GM23338 (cell line): ENCODE measurements around the gene XYLT1.

ENCODE experiments used
- CREB1 ChIP-seq: fragments of 250-450 bp; sonication (Bioruptor Pico); IDR thresholded peaks from 2 replicates; pipeline ENCODE4 v1.5.0; 2020; ENCODE audit warnings: low read depth, mild to moderate bottlenecking, moderate library complexity
- CTCF ChIP-seq, 2 experiments: fragments of 200-600 bp in 1 of 2; sonication (generic) in 1 of 2; conservative IDR thresholded peaks; 2 replicates each; pipeline versions ENCODE4 v1.5.1 to v1.6.1; 2016 to 2017; ENCODE audit warnings: antibody characterized with exemption in 2 of 2, low read depth in 2 of 2, mild to moderate bottlenecking in 2 of 2, moderate library complexity in 1 of 2
- ETS1 ChIP-seq: IDR thresholded peaks from 2 replicates; pipeline ENCODE4 v1.6.1; 2016; ENCODE audit warnings: antibody characterized with exemption
- EZH2 ChIP-seq: fragments of 200-600 bp; sonication (generic); IDR thresholded peaks from one replicate; pipeline ENCODE4 v1.8.0; 2017; ENCODE audit warnings: antibody characterized with exemption, mild to moderate bottlenecking, low read depth; ENCODE audit not compliant: unreplicated experiment
- EZH2phosphoT487 ChIP-seq: fragments of 200-600 bp; sonication (generic); IDR thresholded peaks from one replicate; pipeline ENCODE4 v1.8.1; 2018; ENCODE audit warnings: antibody characterized with exemption; ENCODE audit not compliant: unreplicated experiment
- JUNB ChIP-seq: IDR thresholded peaks from one replicate; pipeline ENCODE4 v1.6.1; 2016; ENCODE audit warnings: antibody characterized with exemption; ENCODE audit not compliant: unreplicated experiment
- NANOG ChIP-seq: IDR thresholded peaks from 2 replicates; pipeline ENCODE4 v1.6.1; 2016; ENCODE audit warnings: antibody characterized with exemption, borderline replicate concordance
- POLR2AphosphoS5 ChIP-seq: IDR thresholded peaks from 2 replicates; pipeline ENCODE4 v1.6.1; 2016; ENCODE audit warnings: antibody characterized with exemption, low read depth
- REST ChIP-seq: IDR thresholded peaks from one replicate; pipeline ENCODE4 v1.6.1; 2018; ENCODE audit warnings: antibody characterized with exemption; ENCODE audit not compliant: unreplicated experiment
- STAT1 ChIP-seq: IDR thresholded peaks from one replicate; pipeline ENCODE4 v1.6.1; 2016; ENCODE audit warnings: antibody characterized with exemption; ENCODE audit not compliant: unreplicated experiment
- ZNF114 ChIP-seq: fragments of 250-450 bp; sonication (Bioruptor Pico); IDR thresholded peaks from 2 replicates; pipeline ENCODE4 v1.5.0; 2020; ENCODE audit warnings: mild to moderate bottlenecking, moderate library complexity
- ZNF331 ChIP-seq: fragments of 250-450 bp; sonication (Bioruptor Pico); IDR thresholded peaks from 2 replicates; pipeline ENCODE4 v1.5.0; 2020; ENCODE audit warnings: low read depth, mild to moderate bottlenecking, moderate library complexity
- ZNF462 ChIP-seq: fragments of 250-450 bp; sonication (Bioruptor Pico); IDR thresholded peaks from 2 replicates; pipeline ENCODE4 v1.5.0; 2020; ENCODE audit warnings: mild to moderate bottlenecking, moderate library complexity

GRCh38 chr16:17382514-17382913, 88.2 kb downstream of the XYLT1 start:
- TF ChIP-seq CTCF (conservative IDR thresholded peaks at IDR 0.05; ENCODE audit: low read depth in 2 of 2) (no peak), EZH2phosphoT487 (no peak), REST (no peak), EZH2 (no peak), POLR2AphosphoS5 (no peak), NANOG (no peak), CREB1 (no peak), STAT1 (no peak), ETS1 (no peak), ZNF114 (CRISPR knock-in tag) (no peak), JUNB (no peak), ZNF462 (no peak), ZNF331 (no peak)
